Ammon's horn (tissue), 1 donor: Measurements from ENCODE around the gene DNAJB4.
"Not testable (repeated sequence)": the region's sequence is repeated elsewhere in the genome, so short reads cannot be mapped to it uniquely, and the experiment has no call there.

ENCODE experiments used
- DNase-seq: peaks from one replicate; pipeline ENCODE4 v3.0.0-alpha.2; 2016; ENCODE audit warnings: low spot score

The DNAJB4 gene

GRCh38 chr1:78064886-78065285, 60.1 kb downstream of the DNAJB4 start:
- DNase-seq, result not testable (repeated sequence)
